Muscle layer of colon (tissue), 2 donors: ENCODE measurements around the gene TRMT11.

Source experiments
- H3K27ac ChIP-seq: one replicate; pipeline ENCODE4 v1.7.0; 2013; ENCODE audit warnings: low read depth, mild to moderate bottlenecking, low read length, moderate library complexity
- H3K27me3 ChIP-seq, 2 donors: one replicate each; pipeline ENCODE4 v1.7.0; 2013; ENCODE audit warnings: low read length in 2 of 2, mild to moderate bottlenecking in 2 of 2; ENCODE audit not compliant: insufficient read depth in 2 of 2, control insufficient read depth in 1 of 2
- H3K36me3 ChIP-seq: one replicate; pipeline ENCODE4 v1.7.0; 2013; ENCODE audit warnings: mild to moderate bottlenecking, low read length; ENCODE audit not compliant: insufficient read depth
- H3K4me1 ChIP-seq: one replicate; pipeline ENCODE4 v1.7.0; 2013; ENCODE audit warnings: mild to moderate bottlenecking, low read length; ENCODE audit not compliant: insufficient read depth
- H3K4me3 ChIP-seq, 2 donors: one replicate each; pipeline ENCODE4 v1.7.0; 2013; ENCODE audit warnings: low read length in 2 of 2, low read depth in 1 of 2, mild to moderate bottlenecking in 1 of 2, moderate library complexity in 1 of 2
- H3K9ac ChIP-seq: one replicate; pipeline ENCODE4 v1.7.0; 2013; ENCODE audit warnings: low read length
- H3K9me3 ChIP-seq: one replicate; pipeline ENCODE4 v1.7.0; 2013; ENCODE audit warnings: mild to moderate bottlenecking, low read length
- donor health status: abdominal sarcoma.
- donor health status: Adenocarcinoma of cecum.

Gene TRMT11

DNA sequence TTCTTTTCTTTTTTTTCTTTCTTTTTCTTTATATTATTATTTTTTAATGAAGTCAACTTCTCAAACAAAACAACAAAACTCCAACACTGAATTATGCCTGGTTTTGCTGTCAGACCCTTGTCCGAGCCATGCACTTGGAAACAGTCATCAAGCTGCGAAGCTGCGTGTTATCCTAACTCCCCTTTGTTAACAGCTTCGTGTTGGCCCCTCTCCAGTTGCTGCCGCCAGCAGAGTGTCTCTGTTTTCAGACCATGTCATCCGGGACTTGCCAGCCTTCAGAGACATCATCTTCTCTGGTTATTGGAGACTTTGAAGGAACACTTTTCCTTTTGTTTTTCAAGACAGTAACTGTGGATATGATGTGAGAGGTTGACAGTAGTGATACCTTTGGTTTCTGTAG, 83.1 kb downstream of the TRMT11 start:
- Histone ChIP-seq H3K4me1 (no peaks in the 10 kb centered on the region), H3K27me3 (no peaks in the 10 kb centered on the region), H3K27ac (no peak overlapping the region), H3K9me3 (no peaks in the 10 kb centered on the region), H3K36me3 (no peaks in the 10 kb centered on the region), H3K4me3 (no peak overlapping the region), H3K9ac (no peak overlapping the region)

- Histone ChIP-seq H3K27ac (no peak overlapping the region), H3K27me3 (no peaks in the 10 kb centered on the region), H3K9ac (no peak overlapping the region), H3K4me1 (no peaks in the 10 kb centered on the region), H3K9me3 (no peaks in the 10 kb centered on the region), H3K4me3 (no peak overlapping the region), H3K36me3 (no peaks in the 10 kb centered on the region)
Observed at GRCh38 chr6:126071000-126071647, 84.8 kb downstream of the TRMT11 start.

- no peaks in the 10 kb centered on the region for H3K9me3 ChIP-seq
- H3K4me1 ChIP-seq: peaks cover 6% of the 10 kb centered on the region
- no peak overlapping the region for H3K27ac ChIP-seq
- no peak overlapping the region for H3K9ac ChIP-seq
- no peak overlapping the region for H3K4me3 ChIP-seq
- no peaks in the 10 kb centered on the region for H3K36me3 ChIP-seq
- no peaks in the 10 kb centered on the region for H3K27me3 ChIP-seq
Observed at GRCh38 chr6:126072172-126072571, 85.8 kb downstream of the TRMT11 start.

DNA sequence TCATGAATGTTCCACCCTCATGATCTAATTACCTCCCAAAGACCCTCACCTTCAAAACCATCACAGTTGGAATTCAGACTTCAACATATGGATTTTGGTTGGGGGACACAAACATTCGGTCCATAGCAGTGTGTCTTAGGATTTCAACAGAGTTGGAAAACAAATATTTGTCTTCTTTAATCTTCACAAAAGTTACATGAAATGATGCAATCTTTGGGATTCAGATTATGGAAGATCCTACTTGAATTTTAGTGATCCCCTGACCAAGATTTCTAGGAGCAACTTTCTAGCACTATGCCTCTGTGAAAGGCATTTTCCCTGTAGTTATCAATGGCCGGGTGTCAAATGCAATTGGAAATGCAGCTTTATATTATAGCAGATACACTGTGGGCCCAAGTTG, 86.5 kb downstream of the TRMT11 start:
- H3K9me3 ChIP-seq: no peaks in the 10 kb centered on the region
- H3K4me1 ChIP-seq: peaks cover 8% of the 10 kb centered on the region
- H3K36me3 ChIP-seq: no peaks in the 10 kb centered on the region
- no peaks in the 10 kb centered on the region for H3K27me3 ChIP-seq
- H3K9ac ChIP-seq: no peak overlapping the region
- H3K27ac ChIP-seq: no peak overlapping the region
- no peak overlapping the region for H3K4me3 ChIP-seq

GRCh38 chr6:126075335-126076071, 89.2 kb downstream of the TRMT11 start:
- no peaks in the 10 kb centered on the region for H3K36me3 ChIP-seq
- H3K4me3 ChIP-seq: no peak overlapping the region
- H3K4me1 ChIP-seq: peaks cover 8% of the 10 kb centered on the region

GRCh38 chr6:126076992-126077664, 90.8 kb downstream of the TRMT11 start:
- no peaks in the 10 kb centered on the region for H3K9me3 ChIP-seq
- H3K9ac ChIP-seq: no peak overlapping the region
- H3K4me1 ChIP-seq: peaks cover 8% of the 10 kb centered on the region
- no peaks in the 10 kb centered on the region for H3K27me3 ChIP-seq
- no peak overlapping the region for H3K4me3 ChIP-seq
- no peak overlapping the region for H3K27ac ChIP-seq
- H3K36me3 ChIP-seq: no peaks in the 10 kb centered on the region

More at GRCh38 chr6:126075335-126076071, 89.2 kb downstream of the TRMT11 start:
- H3K27ac ChIP-seq: no peak overlapping the region
- H3K9ac ChIP-seq: no peak overlapping the region
- H3K9me3 ChIP-seq: no peaks in the 10 kb centered on the region
- H3K27me3 ChIP-seq: no peaks in the 10 kb centered on the region

DNA sequence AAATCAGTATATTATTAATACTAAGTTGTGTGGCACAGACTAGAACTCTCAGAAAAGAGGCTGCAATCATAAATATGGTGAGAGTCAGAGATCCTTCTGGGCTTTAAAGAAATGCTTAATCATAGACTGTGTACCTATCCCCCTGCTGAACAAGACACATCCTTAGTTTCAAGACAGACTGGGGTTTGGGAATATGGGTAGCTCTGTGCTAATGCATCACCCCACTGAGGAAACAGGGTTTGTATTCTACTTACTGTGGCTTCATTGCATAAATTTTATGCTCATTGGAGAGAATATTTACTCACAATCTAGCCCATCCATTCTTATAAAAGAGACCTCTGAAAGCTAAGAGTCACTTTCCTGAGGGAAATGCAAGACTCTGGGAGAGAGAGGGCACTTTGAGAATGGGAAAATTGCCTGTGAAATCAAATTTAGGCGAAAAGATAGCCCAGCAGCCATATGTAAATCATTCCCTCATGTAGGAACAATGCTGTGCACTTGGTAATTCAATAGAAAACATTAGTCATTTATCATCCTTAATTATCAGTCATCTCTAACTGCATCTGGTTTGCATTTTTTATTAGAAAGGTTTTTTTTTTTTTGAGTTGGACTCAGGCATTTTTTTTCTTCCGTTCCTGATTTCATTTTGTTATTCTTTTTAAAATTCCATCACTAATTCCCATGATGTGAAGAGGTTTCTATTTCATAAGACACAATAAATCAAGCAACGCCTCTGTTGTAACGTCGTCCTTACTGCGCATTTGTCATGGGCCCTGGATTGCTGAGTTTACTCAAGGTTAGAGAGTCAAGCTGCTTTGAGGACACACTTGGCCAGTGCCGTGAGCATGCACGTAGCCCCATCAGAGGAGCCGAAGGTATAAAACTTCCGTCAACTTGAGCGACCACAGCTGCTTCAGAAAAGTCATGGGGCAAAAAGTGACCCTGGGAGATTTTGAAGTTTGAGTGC, 91.8 kb downstream of the TRMT11 start:
- no peaks in the 10 kb centered on the region for H3K36me3 ChIP-seq
- H3K9ac ChIP-seq: no peak overlapping the region
- peaks cover 8% of the 10 kb centered on the region for H3K4me1 ChIP-seq
- H3K9me3 ChIP-seq: no peaks in the 10 kb centered on the region
- H3K4me3 ChIP-seq: no peak overlapping the region
- H3K27me3 ChIP-seq: no peaks in the 10 kb centered on the region
- no peak overlapping the region for H3K27ac ChIP-seq

- Histone ChIP-seq H3K27ac (no peak overlapping the region), H3K27me3 (no peaks in the 10 kb centered on the region), H3K9me3 (no peaks in the 10 kb centered on the region), H3K4me3 (no peak overlapping the region), H3K36me3 (no peaks in the 10 kb centered on the region), H3K9ac (no peak overlapping the region), H3K4me1 (no peaks in the 10 kb centered on the region)
Observed at GRCh38 chr6:126083875-126084274, 97.5 kb downstream of the TRMT11 start.

GRCh38 chr6:126086560-126086959, 100.2 kb downstream of the TRMT11 start:
- Histone ChIP-seq H3K4me3 (no peak overlapping the region), H3K9me3 (no peaks in the 10 kb centered on the region), H3K9ac (no peak overlapping the region), H3K36me3 (no peaks in the 10 kb centered on the region), H3K27ac (no peak overlapping the region), H3K27me3 (no peaks in the 10 kb centered on the region), H3K4me1 (no peaks in the 10 kb centered on the region)
